CD4-positive, alpha-beta T cell treated with Interferon alpha-2 for 1 hour (primary cell): ENCODE data around the gene MSI2.

Experiments
- DNase-seq, 2 donors: peaks; one replicate each; pipeline ENCODE4 v3.0.0-alpha.2; 2020 to 2022

Gene MSI2

GRCh38 chr17:57515662-57516211, 259.4 kb downstream of the MSI2 start:
- DNase-seq, result no peak

- no peak for DNase-seq
Measured at GRCh38 chr17:57516290-57517230, 260.2 kb downstream of the MSI2 start.

GRCh38 chr17:57517273-57517631, 260.9 kb downstream of the MSI2 start:
- no peak for DNase-seq

- no peak for DNase-seq
Measured at GRCh38 chr17:57517632-57518456, 261.5 kb downstream of the MSI2 start.

GRCh38 chr17:57518587-57519581, 262.6 kb downstream of the MSI2 start:
- DNase-seq, result no peak

- no peak for DNase-seq
Measured at GRCh38 chr17:57519800-57520199, 263.5 kb downstream of the MSI2 start.

- DNase-seq, result no peak
Measured at GRCh38 chr17:57521606-57522005, 265.3 kb downstream of the MSI2 start.

- DNase-seq, result no peak
Measured at GRCh38 chr17:57522042-57523005, 266.0 kb downstream of the MSI2 start.

GRCh38 chr17:57523926-57524632, 267.8 kb downstream of the MSI2 start:
- DNase-seq, result no peak

GRCh38 chr17:57524839-57525568, 268.7 kb downstream of the MSI2 start:
- no peak for DNase-seq

- DNase-seq, result no peak
Measured at GRCh38 chr17:57527221-57528057, 271.1 kb downstream of the MSI2 start.

GRCh38 chr17:57528058-57528451, 271.7 kb downstream of the MSI2 start:
- DNase-seq, result no peak

- DNase-seq, result no peak
Measured at GRCh38 chr17:57530026-57530425, 273.7 kb downstream of the MSI2 start.

- DNase-seq, result peak in 1 of 2 donors; percentile 14
Measured at GRCh38 chr17:57530508-57530907, 274.2 kb downstream of the MSI2 start.

- no peak for DNase-seq
Measured at GRCh38 chr17:57531078-57531477, 274.8 kb downstream of the MSI2 start.

- DNase-seq, result no peak
Measured at GRCh38 chr17:57531648-57532504, 275.6 kb downstream of the MSI2 start.

- DNase-seq, result no peak
Measured at GRCh38 chr17:57532556-57532955, 276.2 kb downstream of the MSI2 start.

GRCh38 chr17:57532966-57533365, 276.6 kb downstream of the MSI2 start:
- DNase-seq, result no peak
